H1 (cell line): ENCODE data around the gene HORMAD2.

Source experiments
- CTCF ChIP-seq, 3 experiments: IDR thresholded peaks; 1 replicate in 2 of 3; 2 replicates in 1 of 3; pipeline versions ENCODE4 v1.5.1 to v1.6.1; 2011; ENCODE audit warnings: low read length in 3 of 3, mild to moderate bottlenecking in 3 of 3, inconsistent platforms in 2 of 3, low read depth in 1 of 3, moderate library complexity in 1 of 3; ENCODE audit not compliant: insufficient read depth in 1 of 3; ENCODE audit errors: control extremely low read depth in 1 of 3
- EGR1 ChIP-seq: IDR thresholded peaks from 2 replicates; pipeline ENCODE4 v1.6.1; 2011; ENCODE audit warnings: low read depth, low read length, borderline replicate concordance
- POLR2A ChIP-seq, 2 experiments: IDR thresholded peaks; 1 replicate in 1 of 2; 2 replicates in 1 of 2; pipeline ENCODE4 v1.6.1; 2011; ENCODE audit warnings: low read depth in 2 of 2, low read length in 2 of 2, mild to moderate bottlenecking in 2 of 2; ENCODE audit errors: control extremely low read depth in 1 of 2
- POLR2AphosphoS5 ChIP-seq: IDR thresholded peaks from 2 replicates; pipeline ENCODE4 v1.6.1; 2011; ENCODE audit warnings: low read depth, low read length
- TAF1 ChIP-seq: IDR thresholded peaks from 2 replicates; pipeline ENCODE4 v1.6.1; 2011; ENCODE audit warnings: mild to moderate bottlenecking, low read depth, low read length

DNA sequence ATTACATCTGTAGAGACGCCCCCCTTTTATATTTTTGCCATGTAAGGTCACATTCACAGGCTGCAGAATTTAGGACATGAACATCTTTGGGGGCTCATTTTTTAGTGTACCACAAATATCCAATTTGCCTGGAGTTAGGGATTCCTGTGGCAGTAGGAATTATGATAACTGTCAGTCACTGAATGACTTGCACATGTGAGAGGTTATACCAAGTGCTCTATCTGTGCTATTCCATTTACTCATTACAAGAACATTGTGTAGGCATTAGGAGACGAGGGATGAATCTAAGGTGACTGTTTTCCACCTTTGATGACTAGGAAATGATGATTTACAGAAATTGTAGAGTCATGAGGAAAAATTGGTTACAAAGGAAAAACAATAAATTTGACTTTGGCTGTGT, 87.0 kb downstream of the HORMAD2 start:
- TF ChIP-seq TAF1 (no peak), EGR1 (no peak), CTCF (IDR thresholded peaks at IDR 0.05; ENCODE audit: control extremely low read depth in 1 of 3, insufficient read depth in 1 of 3, low read depth in 1 of 3, low read length in 3 of 3) (no peak), POLR2AphosphoS5 (no peak), POLR2A (IDR thresholded peaks at IDR 0.05; ENCODE audit: control extremely low read depth in 1 of 2, low read depth in 2 of 2, low read length in 2 of 2) (no peak)
